NCI-H1436 treated with DMSO at 0.1 percent for 48 hours (cell line): ENCODE results near the gene U2SURP.

Source experiments
- DNase-seq: peaks from one replicate; lab custom pipeline; 2025; lab: John Stamatoyannopoulos, UW

Gene U2SURP

GRCh38 chr3:143101792-143102381 lies 100.5 kb downstream of the U2SURP start:
- no peak for DNase-seq

GRCh38 chr3:143103652-143104051 lies 102.3 kb downstream of the U2SURP start:
- no peak for DNase-seq

DNA sequence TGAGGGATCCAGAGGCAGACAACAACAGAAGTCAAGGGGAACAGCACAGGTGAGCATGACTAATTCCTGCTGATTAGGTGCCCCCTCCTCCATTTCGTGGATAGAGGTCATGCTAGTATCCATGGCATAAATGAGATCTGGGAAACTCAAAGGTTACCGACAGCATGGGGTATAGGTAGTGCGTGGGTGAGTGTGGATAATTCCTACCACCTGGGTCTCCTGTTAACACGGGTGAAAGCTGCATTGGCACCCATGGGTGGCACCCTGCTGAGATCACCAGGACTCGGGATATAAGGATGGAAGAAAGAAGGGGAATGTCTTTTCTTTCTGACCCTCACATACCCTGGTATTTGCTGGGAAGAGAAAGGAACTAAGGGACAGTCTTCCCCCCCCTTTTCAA lies 103.8 kb downstream of the U2SURP start:
- no peak for DNase-seq

- DNase-seq, result no peak
Observed at GRCh38 chr3:143109861-143110260, 108.5 kb downstream of the U2SURP start.
